Parathyroid adenoma (tissue), 2 donors: ENCODE measurements around the gene PCDH9.

Source experiments
- H2AFZ ChIP-seq: fragments of 300-600 bp; sonication (generic); one replicate; pipeline ENCODE4 v1.7.0; 2017; ENCODE audit warnings: antibody characterized with exemption, mild to moderate bottlenecking
- H3K27ac ChIP-seq: fragments of 300-600 bp; sonication (generic); one replicate; pipeline ENCODE4 v1.7.0; 2017
- H3K27me3 ChIP-seq: fragments of 300-600 bp; sonication (generic); one replicate; pipeline ENCODE4 v1.7.0; 2017; ENCODE audit warnings: low read length; ENCODE audit not compliant: control insufficient read depth, insufficient read depth
- H3K36me3 ChIP-seq: fragments of 300-600 bp; sonication (generic); one replicate; pipeline ENCODE4 v1.7.0; 2017; ENCODE audit warnings: low read length; ENCODE audit not compliant: control insufficient read depth, insufficient read depth
- H3K4me1 ChIP-seq: fragments of 300-600 bp; sonication (generic); one replicate; pipeline ENCODE4 v1.7.0; 2017; ENCODE audit warnings: control low read depth
- H3K4me2 ChIP-seq: fragments of 300-600 bp; sonication (generic); one replicate; pipeline ENCODE4 v1.7.0; 2017; ENCODE audit warnings: low read length
- H3K4me3 ChIP-seq: fragments of 300-600 bp; sonication (generic); one replicate; pipeline ENCODE4 v1.7.0; 2017; ENCODE audit warnings: low read depth, low read length
- H3K79me2 ChIP-seq: fragments of 300-600 bp; sonication (generic); one replicate; pipeline ENCODE4 v1.7.0; 2017; ENCODE audit warnings: control low read depth
- H3K9ac ChIP-seq: fragments of 300-600 bp; sonication (generic); one replicate; pipeline ENCODE4 v1.7.0; 2017; ENCODE audit warnings: mild to moderate bottlenecking
- H3K9me3 ChIP-seq: fragments of 300-600 bp; sonication (generic); one replicate; pipeline ENCODE4 v1.7.0; 2017; ENCODE audit warnings: low read length; ENCODE audit not compliant: control insufficient read depth
- CTCF ChIP-seq: fragments of 300-600 bp; sonication (generic); IDR thresholded peaks from one replicate; pipeline ENCODE4 v1.7.0; 2017; ENCODE audit warnings: antibody characterized with exemption, mild to moderate bottlenecking
- donor health status: primary hyperparathyroidism.

The PCDH9 gene

GRCh38 chr13:67273001-67273400 is 42.9 kb upstream of the PCDH9 start:
- H3K27me3 ChIP-seq = no peaks in the 10 kb centered on the region
- no peaks in the 10 kb centered on the region for H3K36me3 ChIP-seq
- H3K79me2 ChIP-seq = no peaks in the 10 kb centered on the region

DNA sequence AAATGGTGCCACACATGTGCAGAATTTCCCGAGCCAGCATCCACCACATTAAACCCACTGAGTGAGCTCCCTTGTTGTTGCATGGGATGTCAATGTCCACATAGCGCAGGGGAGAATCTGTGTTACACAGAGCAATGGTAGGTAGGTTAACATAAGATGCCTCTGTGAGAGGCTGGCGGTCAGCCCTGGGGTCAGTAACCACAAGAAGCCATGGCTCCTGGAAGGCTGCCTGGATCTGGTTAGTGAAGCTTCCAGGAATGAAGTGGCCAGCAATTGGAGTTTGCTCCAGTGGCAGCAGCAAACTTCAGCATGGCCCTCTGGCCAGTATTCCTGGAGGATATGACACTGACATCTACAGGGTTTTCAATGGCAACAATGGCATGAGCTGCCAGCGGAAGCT is 37.0 kb upstream of the PCDH9 start:
- H3K4me1 ChIP-seq = no peaks in the 10 kb centered on the region
- no peak overlapping the region for H3K4me2 ChIP-seq
- H3K36me3 ChIP-seq = no peaks in the 10 kb centered on the region
- H3K79me2 ChIP-seq = no peaks in the 10 kb centered on the region
- no peak overlapping the region for H3K27ac ChIP-seq
- H2AFZ ChIP-seq = no peak overlapping the region
- no peaks in the 10 kb centered on the region for H3K9me3 ChIP-seq
- no peaks in the 10 kb centered on the region for H3K27me3 ChIP-seq
- no peak overlapping the region for H3K4me3 ChIP-seq
- no peak for TF ChIP-seq CTCF
- no peak overlapping the region for H3K9ac ChIP-seq

More at GRCh38 chr13:67273001-67273400, 42.9 kb upstream of the PCDH9 start:
- H3K4me2 ChIP-seq = no peak overlapping the region
- TF ChIP-seq CTCF = no peak
- H3K9me3 ChIP-seq = no peaks in the 10 kb centered on the region
- H3K4me1 ChIP-seq = no peaks in the 10 kb centered on the region
- no peak overlapping the region for H3K9ac ChIP-seq
- H2AFZ ChIP-seq = no peak overlapping the region
- H3K4me3 ChIP-seq = no peak overlapping the region
- H3K27ac ChIP-seq = no peak overlapping the region

DNA sequence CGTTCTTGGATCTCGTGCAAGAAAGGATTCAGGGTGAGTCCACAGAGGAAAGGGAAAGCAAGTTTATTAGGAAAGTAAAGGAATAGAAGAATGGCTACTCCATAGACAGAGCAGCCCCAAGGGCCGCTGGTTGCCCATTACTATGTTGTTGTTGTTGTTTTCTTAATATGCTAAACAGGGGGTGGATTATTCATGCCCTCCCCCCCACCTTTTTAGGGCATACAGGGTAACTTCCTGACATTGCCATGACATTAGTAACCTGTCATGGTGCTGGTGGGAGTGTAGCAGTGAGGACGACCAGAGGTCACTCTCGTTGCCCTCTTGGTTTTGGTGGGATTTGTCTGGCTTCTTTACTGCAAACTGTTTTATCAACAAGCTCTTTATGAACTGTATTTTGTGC is 29.1 kb upstream of the PCDH9 start:
- H3K9me3 ChIP-seq = no peaks in the 10 kb centered on the region
- TF ChIP-seq CTCF = no peak
- H3K4me2 ChIP-seq = no peak overlapping the region
- H3K27ac ChIP-seq = no peak overlapping the region
- no peak overlapping the region for H3K9ac ChIP-seq
- no peak overlapping the region for H2AFZ ChIP-seq
- no peaks in the 10 kb centered on the region for H3K79me2 ChIP-seq
- no peak overlapping the region for H3K4me3 ChIP-seq
- H3K27me3 ChIP-seq = no peaks in the 10 kb centered on the region
- no peaks in the 10 kb centered on the region for H3K36me3 ChIP-seq
- no peaks in the 10 kb centered on the region for H3K4me1 ChIP-seq

DNA sequence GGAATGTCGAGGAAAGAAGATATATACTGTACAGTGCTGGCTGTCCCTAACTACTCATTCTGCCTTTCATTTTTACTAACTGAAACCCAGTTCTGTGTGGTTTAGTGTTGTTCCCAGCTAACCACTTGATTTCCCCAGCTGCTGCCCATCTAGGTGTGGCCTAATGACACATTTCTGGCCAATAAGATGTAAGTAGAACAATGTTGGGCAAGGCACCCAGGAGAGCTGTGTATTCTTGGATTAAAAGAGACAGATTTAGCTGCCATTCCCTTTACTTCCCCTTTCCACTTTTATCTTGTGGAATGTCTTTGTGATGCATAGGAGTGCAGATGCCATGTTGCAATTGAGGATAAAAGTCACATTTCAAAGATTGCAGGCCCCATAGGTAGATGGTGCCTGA is 28.3 kb upstream of the PCDH9 start:
- Histone ChIP-seq H3K36me3 (no peaks in the 10 kb centered on the region), H3K4me3 (no peak overlapping the region), H2AFZ (no peak overlapping the region), H3K27ac (no peak overlapping the region), H3K27me3 (no peaks in the 10 kb centered on the region), H3K79me2 (no peaks in the 10 kb centered on the region), H3K9ac (no peak overlapping the region), H3K9me3 (no peaks in the 10 kb centered on the region), H3K4me2 (no peak overlapping the region), H3K4me1 (no peaks in the 10 kb centered on the region)
- TF ChIP-seq CTCF = no peak

DNA sequence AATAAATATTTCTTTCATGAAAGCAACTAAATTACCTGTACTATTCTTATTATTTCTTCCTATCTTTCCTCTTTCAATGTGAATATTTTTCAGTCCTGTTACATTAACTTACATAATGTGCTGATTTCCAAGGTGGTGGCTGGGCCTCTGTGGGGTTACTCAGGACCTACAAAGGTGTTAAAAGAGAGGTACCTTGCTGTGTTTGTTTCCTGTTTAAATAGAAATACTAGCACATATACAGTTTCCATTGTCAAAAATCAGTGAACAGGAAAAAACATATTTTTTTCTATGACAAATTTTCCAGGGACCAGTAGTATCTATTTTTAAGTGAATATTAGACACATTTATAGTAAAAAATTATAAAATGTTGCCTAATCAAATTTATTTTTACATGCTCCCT is 8.7 kb upstream of the PCDH9 start:
- no peaks in the 10 kb centered on the region for H3K27me3 ChIP-seq
- no peak overlapping the region for H2AFZ ChIP-seq
- no peak overlapping the region for H3K4me2 ChIP-seq
- no peak overlapping the region for H3K9ac ChIP-seq
- H3K36me3 ChIP-seq = no peaks in the 10 kb centered on the region
- no peak overlapping the region for H3K4me3 ChIP-seq
- H3K4me1 ChIP-seq = no peaks in the 10 kb centered on the region
- H3K9me3 ChIP-seq = no peaks in the 10 kb centered on the region
- TF ChIP-seq CTCF = no peak
- no peaks in the 10 kb centered on the region for H3K79me2 ChIP-seq
- H3K27ac ChIP-seq = no peak overlapping the region
